ENCODE measurements around the gene NRIP1. TPM values are rescaled to one million over a fixed set of nuclear protein-coding genes. Genes with fewer than 3 reads are reported as not detected.

Gene NRIP1
- total RNA-seq, 2 donors from 2014 or later, result 49.5 to 89.3 TPM

DNA sequence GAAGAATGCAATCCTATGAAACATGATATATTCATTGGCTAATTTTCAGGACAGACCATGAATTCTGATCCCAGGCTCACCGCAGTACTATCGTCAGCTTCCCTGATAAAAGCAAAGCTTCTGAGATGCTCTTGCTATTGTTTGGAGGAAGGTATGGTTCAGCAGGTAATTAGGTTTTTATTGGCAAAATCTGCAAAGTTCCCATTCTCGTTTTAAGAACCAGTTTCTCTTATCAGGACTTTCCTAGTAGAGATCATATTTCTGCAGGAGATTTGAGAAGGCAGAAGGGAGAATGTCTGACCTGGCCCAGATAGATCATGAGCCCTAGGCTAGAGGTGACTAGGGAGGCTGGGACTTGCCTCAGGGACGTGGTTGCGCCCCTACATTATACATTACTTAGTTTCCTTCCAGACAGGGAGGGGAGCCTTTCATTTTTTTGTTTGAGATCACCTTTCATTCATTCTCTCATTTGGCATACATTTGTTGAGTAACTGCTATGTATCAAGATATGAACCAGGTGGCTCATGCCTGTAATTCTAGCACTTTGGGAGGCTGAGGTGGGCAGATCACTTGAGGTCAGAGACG lies 108.8 kb downstream of the NRIP1 start:
- no peak for DNase-seq
- Histone ChIP-seq H3K27me3 (no peaks in the 10 kb centered on the region), H3K4me3 (no peak overlapping the region), H3K27ac (no peak overlapping the region), H3K9me3 (no peaks in the 10 kb centered on the region), H3K36me3 (no peaks in the 10 kb centered on the region), H3K9ac (ENCODE audit: low read depth in 2 of 2, low read length in 2 of 2) (no peak overlapping the region), H3K4me1 (no peaks in the 10 kb centered on the region)
- intact Hi-C loops (cut with DNase I), result no loop called here
- TF ChIP-seq CTCF (IDR thresholded peaks at IDR 0.05), result no peak

DNA sequence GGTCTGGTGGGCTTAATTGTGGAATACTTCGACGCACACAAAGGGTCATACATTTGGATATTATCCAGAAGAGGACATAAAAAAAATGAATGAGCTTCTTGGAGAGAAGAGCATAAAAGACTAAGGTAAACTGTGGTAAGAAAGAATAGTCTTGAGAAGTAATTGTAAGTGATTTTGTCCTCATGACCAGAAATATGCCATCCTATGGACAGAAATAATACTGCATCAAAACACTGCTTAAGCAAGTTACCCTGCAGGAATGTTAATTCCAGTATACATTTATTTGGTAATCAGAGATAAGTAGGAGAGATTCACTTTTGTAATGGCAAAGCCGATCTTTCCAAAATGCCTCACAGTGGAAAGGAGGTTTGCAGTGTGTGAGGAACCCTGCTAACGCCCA lies 111.9 kb downstream of the NRIP1 start:
- no peak overlapping the region for H3K27ac ChIP-seq
- DNase-seq, result no peak
- no peaks in the 10 kb centered on the region for H3K4me1 ChIP-seq
- no peaks in the 10 kb centered on the region for H3K36me3 ChIP-seq
- TF ChIP-seq CTCF (IDR thresholded peaks at IDR 0.05), result no peak
- intact Hi-C loops (cut with DNase I), result no loop called here
- no peak overlapping the region for H3K9ac ChIP-seq (ENCODE audit: low read depth in 2 of 2, low read length in 2 of 2)
- H3K9me3 ChIP-seq, result no peaks in the 10 kb centered on the region
- H3K27me3 ChIP-seq, result no peaks in the 10 kb centered on the region
- H3K4me3 ChIP-seq, result no peak overlapping the region

GRCh38 chr21:14949603-14950002 lies 115.2 kb downstream of the NRIP1 start:
- Histone ChIP-seq H3K4me3 (no peak overlapping the region), H3K27ac (no peak overlapping the region), H3K4me1 (no peaks in the 10 kb centered on the region), H3K9me3 (no peaks in the 10 kb centered on the region), H3K27me3 (no peaks in the 10 kb centered on the region), H3K36me3 (no peaks in the 10 kb centered on the region), H3K9ac (ENCODE audit: low read depth in 2 of 2, low read length in 2 of 2) (no peak overlapping the region)
- intact Hi-C loops (cut with DNase I), result no loop called here
- DNase-seq, result no peak
- no peak for TF ChIP-seq CTCF (IDR thresholded peaks at IDR 0.05)

- no peak for DNase-seq
- Histone ChIP-seq H3K4me3 (no peak overlapping the region), H3K9ac (ENCODE audit: low read depth in 2 of 2, low read length in 2 of 2) (no peak overlapping the region), H3K27me3 (no peaks in the 10 kb centered on the region), H3K27ac (no peak overlapping the region), H3K9me3 (no peaks in the 10 kb centered on the region), H3K4me1 (no peaks in the 10 kb centered on the region), H3K36me3 (no peaks in the 10 kb centered on the region)
- intact Hi-C loops (cut with DNase I), result no loop called here
- TF ChIP-seq CTCF (IDR thresholded peaks at IDR 0.05), result no peak
Observed at GRCh38 chr21:14947613-14948160, 117.1 kb downstream of the NRIP1 start.

DNA sequence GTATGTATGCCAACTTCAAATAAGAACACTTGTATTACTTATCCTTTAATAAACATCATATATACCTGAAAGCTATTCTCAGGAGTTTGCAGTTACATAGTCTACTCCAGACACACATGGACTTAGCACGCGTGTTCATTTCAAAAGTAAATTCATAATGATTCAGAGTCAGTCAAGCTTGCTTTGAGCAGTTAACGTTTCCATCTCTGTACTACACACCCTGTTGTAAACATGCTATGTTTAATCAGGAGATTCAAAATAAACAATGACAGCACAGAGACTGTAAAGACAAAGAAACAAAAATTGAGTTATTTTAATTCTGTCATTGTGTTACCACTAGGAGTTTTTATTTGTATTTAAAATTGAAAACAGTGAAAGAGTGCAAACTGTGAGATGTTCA lies 119.6 kb downstream of the NRIP1 start:
- DNase-seq, result no peak
- no peak overlapping the region for H3K27ac ChIP-seq
- no peak for TF ChIP-seq CTCF (IDR thresholded peaks at IDR 0.05)
- no peaks in the 10 kb centered on the region for H3K36me3 ChIP-seq
- no peak overlapping the region for H3K9ac ChIP-seq (ENCODE audit: low read depth in 2 of 2, low read length in 2 of 2)
- H3K4me3 ChIP-seq, result no peak overlapping the region
- H3K27me3 ChIP-seq, result no peaks in the 10 kb centered on the region
- intact Hi-C loops (cut with DNase I), result no loop called here
- no peaks in the 10 kb centered on the region for H3K4me1 ChIP-seq
- H3K9me3 ChIP-seq, result no peaks in the 10 kb centered on the region

Data from colonic mucosa (tissue), 4 donors.